COR-L47 (cell line): ENCODE data around the gene CDK19.
A peak's percentile ranks its signal among the peaks of the same experiment; 100 is the strongest.
"Not testable (repeated sequence)": the region's sequence is repeated elsewhere in the genome, so short reads cannot be mapped to it uniquely, and the experiment has no call there.

Source experiments
- DNase-seq: peaks from one replicate; lab custom pipeline; 2025; lab: John Stamatoyannopoulos, UW

CDK19 gene

GRCh38 chr6:110815411-110816409 is at the start of gene CDK19:
Gene CDK19 (minus strand): TSS chr6:110815469. CDS start chr6:110815136, 333 bp downstream.
- DNase-seq = peak; percentile 91

GRCh38 chr6:110864824-110865223 is 49.6 kb upstream of the CDK19 start:
- DNase-seq = no peak

DNA sequence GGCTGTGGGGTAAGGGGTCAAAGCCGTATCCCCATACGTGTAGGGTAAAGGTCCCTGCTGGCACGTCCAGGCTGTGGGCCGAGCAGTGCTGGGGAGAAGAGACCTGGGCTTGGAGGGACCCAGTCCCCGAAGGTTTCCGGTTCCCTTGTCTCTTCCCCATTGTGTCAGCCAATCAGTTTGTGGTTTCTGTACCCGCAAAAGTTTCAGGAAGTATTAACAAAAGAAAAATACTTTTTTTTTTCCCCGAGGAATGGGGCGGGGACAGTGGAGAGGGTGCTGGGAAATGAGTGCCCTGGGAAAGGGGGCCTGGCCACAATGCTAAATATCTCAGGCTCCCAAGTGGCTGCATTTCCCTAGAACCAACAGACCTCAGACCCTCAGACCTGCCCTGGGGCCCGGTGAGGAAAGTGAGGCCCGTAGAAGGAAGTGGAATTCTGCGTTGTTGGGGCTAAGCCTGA is 44.1 kb upstream of the CDK19 start:
- DNase-seq = no peak

GRCh38 chr6:110858562-110859214 is 43.4 kb upstream of the CDK19 start:
- no peak for DNase-seq

DNA sequence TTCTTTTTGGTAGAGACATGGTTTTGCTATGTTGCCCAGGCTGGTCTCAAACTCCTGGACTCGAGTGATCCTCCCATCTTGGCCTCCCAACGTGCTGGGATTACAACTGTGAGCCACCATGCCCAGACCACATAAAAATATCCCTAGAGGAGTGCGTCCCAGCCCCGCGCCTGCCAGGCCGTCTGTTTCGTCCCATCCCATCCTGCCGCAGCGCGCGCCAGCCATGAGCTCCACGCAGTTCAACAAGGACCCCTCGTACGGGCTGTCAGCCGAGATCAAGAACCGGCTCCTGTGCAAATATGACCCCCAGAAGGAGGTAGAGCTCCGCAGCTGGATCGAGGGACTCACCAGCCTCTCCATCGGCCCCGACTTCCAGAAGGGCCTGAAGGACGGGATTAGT is 42.7 kb upstream of the CDK19 start:
- no peak for DNase-seq

DNA sequence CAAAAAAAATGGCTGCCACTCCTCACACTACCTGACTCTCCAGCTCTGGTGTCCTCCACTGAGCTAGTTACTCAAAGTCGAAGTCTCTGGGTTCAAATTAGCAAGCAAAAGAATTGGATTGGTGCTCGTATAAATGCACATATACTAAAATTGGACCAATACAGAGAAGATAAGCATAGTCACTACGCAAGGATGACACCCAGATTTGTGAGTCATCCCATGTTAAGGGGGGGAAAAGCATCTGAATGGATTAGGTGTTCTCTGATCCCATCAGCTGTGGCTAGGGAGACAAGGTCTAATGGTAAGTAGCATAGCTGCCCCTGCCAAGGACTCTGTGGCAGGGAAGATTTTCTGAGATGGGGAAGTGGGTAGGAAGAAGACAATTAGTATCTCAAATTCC is 41.0 kb upstream of the CDK19 start:
- no peak for DNase-seq

GRCh38 chr6:110853754-110854477 is 38.6 kb upstream of the CDK19 start:
- DNase-seq = no peak

- no peak for DNase-seq
These were observed 37.5 kb upstream of the CDK19 start for GRCh38 chr6:110852773-110853172.

- no peak for DNase-seq
These were observed 34.5 kb upstream of the CDK19 start for GRCh38 chr6:110849781-110850180.

DNA sequence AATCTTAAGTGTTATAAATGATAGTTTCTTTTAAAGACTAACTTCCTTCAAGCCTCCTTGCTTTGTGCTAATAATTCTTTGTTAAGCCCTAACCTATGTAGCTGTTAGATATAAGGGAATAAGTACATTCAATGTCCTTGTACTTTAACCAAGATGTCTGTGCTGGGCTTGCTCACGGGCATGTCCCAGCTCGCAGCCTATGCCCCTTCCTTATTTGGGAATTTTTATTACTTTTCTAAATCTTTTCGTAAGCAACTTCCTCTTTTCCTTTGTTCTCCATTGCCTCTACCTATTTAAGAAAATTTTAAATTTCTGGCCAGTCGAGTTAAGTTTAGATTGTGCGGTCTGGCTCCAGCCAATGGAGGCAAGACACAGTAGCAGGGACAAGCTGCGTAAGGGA is 26.0 kb upstream of the CDK19 start:
- no peak for DNase-seq

- DNase-seq = not testable (repeated sequence)
These were observed 20.5 kb upstream of the CDK19 start for GRCh38 chr6:110835751-110836150.

- no peak for DNase-seq
These were observed 18.6 kb upstream of the CDK19 start for GRCh38 chr6:110833831-110834230.

DNA sequence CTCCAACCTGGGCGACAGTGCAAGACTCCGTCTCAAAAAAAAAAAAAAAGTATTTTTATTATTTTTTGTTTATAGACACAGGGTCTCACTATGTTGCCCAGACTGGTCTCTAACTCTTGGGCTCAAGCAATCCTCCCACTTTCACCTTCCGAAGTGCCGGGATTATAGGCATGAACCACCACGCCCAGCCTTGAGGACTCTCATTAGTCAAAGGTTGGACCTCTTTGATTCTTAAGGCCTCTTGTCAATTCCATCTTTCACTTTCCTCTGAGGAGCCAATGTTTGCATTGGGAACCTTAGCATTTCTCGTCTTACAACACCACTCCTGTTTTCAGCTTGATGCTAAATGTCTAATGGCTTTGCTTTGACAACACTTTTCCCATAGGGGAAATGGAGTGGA is 16.1 kb upstream of the CDK19 start:
- DNase-seq = no peak

GRCh38 chr6:110828396-110828795 is 13.1 kb upstream of the CDK19 start:
- no peak for DNase-seq

DNA sequence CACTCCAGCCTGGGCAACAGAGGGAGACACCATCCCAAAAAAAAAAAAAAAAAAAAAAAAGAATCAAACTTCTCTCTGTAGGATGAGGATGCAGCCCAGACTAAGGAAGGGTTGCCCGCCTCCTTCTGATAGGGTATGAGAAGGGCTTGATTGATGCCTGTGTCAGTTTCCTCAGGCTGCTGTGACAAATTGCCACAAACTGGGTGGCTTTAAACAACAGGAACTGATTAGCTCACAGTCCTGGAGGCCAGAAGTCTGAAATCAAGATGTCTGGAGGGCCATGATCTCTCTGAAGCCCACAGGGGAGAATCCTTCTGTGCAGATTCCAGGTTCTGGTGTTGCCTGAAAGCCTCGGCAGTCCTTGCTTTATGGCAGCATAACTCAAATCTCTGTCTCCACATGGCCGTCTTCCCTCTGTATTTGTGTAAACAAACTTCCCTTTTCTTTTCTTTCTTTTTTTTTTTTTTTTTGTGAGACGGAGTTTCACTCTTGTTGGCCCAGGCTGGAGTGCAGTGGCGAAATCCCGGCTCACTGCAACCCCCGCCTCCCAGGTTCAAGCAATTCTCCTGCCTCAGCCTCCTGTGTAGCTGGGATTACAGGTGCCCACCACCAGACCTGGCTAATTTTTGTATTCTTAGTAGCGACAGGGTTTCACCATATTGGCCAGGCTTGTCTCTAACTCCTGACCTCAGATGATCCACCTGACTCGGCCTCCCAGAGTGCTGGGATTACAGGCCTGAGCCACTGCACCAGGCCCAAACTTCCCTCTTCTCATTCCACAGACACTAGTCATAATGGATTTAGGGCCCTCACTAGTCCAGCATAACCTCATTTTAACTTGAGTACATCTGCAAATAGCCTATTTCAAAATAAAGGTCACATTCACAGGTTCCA is 11.2 kb upstream of the CDK19 start:
- no peak for DNase-seq

- DNase-seq = no peak
These were observed 7.9 kb upstream of the CDK19 start for GRCh38 chr6:110823146-110823545.

DNA sequence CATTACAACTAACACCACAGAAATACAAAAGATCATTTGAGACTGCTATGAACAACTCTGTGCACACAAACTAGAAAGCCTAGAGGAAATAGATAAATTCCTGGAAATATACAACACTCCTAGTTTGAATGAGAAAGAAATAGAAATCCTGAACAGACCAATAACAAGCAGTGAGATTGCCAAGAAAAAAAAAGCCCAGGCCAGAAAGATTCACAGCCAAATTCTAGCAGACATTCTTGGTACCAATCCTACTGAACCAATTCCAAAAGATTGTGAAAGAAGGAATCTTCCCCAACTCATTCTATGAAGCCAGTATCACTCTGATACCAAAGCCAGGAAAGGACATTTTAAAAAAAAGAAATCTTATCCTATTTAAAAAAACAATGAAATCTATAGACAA is 7.0 kb upstream of the CDK19 start:
- DNase-seq = no peak

DNA sequence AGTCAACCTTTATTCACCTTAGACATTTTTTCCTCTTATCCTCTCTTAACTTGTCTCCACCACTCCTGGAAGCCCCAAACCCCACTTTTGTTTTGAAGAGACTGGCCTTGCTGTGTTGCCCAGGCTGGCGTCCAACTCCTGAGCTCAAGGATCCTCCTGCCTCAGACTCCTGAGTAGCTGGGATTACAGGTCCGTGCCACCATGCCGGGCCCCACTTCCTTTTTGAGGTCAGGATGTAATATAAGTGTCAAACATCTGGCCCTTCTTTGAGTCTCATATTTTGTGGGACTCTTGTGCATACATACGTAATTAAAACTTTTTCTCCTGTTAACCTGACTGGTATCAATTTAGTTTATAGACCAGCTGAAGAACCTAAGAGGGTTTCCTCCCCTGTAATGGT is 1.4 kb upstream of the CDK19 start:
- no peak for DNase-seq

GRCh38 chr6:110815015-110815410 is 256 bp downstream of the CDK19 start:
- DNase-seq = no peak

DNA sequence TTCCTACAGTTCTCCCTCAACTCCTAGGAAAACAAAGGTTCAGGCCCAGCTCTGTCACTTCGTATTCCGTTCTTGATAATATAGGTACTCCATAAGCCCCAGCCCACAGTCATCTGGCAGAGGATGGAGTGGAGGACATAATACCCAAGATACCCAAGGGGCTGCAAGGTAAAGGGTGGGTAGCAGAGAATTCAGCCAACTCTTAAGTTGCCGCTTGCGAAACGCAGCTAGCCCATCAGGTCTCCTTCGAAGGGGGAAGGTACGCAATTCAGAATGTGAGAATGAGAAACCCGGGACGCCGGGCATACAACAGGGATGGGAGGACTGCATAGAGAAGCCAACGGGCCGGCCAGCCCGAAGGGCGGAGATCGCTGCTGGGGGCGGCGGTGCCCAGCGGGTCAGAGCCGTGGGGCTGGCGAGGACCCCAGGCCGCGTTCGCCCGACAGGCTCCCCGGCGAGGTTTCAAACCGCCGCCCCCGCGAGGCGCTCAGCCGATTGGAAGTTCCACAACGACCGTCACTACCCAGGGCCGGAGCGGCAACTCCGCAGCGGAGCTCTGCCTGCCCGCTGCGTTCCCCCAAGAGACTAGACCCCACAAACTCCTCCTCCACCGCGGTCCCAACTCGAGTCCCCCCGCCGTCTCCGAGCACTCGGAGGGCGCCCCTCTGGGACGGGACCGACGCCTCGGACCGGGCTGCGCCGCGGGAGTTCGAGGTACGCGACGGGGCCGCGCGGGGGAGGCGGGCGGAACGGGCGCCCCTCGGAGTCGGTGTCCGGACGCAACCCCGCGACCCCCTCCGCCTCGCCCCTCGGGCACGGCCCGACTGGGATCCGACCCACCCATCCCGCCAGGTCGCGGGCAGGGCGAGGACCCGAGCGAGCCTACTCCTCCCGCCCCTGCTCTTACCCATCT is 911 bp downstream of the CDK19 start:
- peak; percentile 0 for DNase-seq
